GM18858 (cell line): ENCODE measurements around the gene RBM12.
"Not testable (repeated sequence)": the region's sequence is repeated elsewhere in the genome, so short reads cannot be mapped to it uniquely, and the experiment has no call there.

Experiments used
- ATAC-seq: cut with Tn5 transposase; IDR thresholded peaks from one replicate; pipeline ENCODE4 v1.9.1; 2021; ENCODE audit not compliant: unreplicated experiment

Gene RBM12

DNA sequence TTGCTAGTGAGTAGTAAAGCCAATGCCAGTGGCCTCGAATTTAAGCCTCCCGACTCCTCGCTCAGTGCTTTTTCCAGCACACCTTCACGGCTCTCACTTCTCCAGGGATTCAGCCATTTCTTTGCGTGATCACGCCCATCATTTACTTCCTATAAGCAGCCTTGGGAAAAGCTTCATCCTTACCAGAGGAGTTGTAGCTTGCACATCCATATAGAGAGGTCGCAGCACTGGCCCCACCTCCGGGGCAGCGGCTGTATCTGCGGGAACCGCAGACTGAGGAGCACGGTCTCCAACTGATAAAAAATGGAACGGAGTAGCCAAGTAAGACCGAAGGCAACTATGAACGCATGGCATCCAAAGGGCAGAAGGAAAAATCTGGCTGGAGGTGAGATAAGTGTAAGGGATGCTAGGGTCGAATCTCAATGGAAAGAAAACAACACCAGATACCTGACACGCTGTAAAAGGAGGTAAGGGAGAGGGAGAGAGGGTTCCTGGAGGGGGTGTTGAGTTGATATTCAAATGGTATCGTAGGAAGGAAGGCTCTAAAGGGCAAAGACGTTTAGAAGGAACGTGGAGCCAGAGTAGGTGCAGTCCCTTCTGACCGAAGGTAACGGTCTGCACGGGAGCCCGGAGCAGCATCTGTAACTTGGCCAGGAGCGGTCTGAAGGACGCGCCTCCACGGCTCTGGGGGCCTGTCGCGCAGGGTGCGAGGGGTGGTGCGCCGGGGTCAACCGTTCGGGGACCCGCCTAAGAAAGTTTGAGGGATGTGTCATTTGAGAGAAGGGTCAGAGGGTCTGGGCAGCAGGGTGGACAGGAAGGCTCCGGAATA is 33.8 kb upstream of the RBM12 start:
- ATAC-seq: no peak

DNA sequence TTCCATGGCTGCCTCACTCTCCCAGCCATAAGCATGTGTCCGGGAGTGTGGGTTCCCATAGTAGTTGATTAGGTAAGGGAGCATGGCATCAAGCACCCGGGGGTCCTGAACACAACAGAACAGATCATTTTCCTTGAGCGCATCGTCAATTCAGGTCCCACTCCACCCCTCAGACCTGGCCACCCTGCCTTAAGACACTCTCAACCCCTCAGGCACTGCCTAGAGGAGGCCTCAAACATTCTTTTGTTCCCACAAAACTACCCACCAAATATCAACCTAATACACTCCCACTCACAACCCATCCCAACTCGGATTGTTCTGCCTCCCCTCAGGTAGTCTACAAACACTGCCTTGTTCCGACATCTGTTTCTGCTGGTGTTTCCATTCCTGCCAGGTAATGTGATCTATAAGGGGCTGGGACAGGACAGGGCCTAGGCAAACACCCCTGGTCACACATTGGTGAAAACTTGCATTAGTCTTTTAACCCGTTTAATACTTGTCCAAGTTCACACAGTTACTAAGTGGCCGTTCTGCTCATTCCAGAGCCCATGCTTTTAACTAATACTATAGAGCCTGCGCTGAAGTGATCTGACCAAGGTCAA is 33.1 kb upstream of the RBM12 start:
- no peak for ATAC-seq

GRCh38 chr20:35695978-35696377 is 31.3 kb upstream of the RBM12 start:
- no peak for ATAC-seq

- ATAC-seq: no peak
Measured at GRCh38 chr20:35695245-35695749, 30.6 kb upstream of the RBM12 start.

GRCh38 chr20:35690265-35690664 is 25.6 kb upstream of the RBM12 start:
- no peak for ATAC-seq

- ATAC-seq: not testable (repeated sequence)
Measured at GRCh38 chr20:35686872-35687271, 22.2 kb upstream of the RBM12 start.

DNA sequence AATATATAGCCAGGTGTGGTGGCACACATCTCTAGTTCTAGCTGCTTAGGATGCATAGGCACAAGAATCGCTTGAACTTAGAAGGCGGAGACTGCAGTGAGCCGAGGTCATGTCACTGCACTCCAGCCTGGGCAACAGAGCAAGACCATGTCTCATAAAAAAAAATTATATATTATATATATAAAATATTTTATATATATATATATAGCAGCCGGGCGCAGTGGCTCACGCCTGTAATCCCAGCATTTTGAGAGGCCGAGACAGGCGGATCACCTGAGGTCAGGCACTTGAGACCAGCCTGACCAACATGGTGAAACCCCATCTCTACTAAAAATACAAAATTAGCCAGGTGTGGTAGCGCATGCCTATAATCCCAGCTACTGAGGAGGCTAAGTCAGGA is 20.7 kb upstream of the RBM12 start:
- ATAC-seq: not testable (repeated sequence)

- ATAC-seq: no peak
Measured at GRCh38 chr20:35681960-35682359, 17.3 kb upstream of the RBM12 start.

- no peak for ATAC-seq
Measured at GRCh38 chr20:35680452-35681183, 15.9 kb upstream of the RBM12 start.

GRCh38 chr20:35674921-35675320 is 10.2 kb upstream of the RBM12 start:
- ATAC-seq: no peak

DNA sequence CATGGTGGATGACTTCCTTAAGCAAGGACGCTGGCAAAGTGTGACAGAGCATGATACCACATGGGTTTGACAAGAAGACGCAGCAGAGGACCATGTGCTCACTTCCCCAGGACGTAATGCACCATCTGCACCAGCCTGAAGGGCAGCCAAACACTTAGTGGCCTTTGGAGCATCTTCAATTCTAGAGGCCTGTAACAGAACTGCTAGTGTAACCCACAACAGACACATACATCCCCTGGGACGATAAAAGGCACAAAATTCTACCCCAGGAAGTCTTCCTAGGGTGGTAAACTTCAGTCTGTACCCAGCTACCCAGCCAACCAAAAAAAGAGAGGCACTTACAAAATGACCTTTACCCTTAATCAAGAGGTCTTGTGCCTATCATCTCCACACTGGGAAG is 9.2 kb upstream of the RBM12 start:
- ATAC-seq: no peak

DNA sequence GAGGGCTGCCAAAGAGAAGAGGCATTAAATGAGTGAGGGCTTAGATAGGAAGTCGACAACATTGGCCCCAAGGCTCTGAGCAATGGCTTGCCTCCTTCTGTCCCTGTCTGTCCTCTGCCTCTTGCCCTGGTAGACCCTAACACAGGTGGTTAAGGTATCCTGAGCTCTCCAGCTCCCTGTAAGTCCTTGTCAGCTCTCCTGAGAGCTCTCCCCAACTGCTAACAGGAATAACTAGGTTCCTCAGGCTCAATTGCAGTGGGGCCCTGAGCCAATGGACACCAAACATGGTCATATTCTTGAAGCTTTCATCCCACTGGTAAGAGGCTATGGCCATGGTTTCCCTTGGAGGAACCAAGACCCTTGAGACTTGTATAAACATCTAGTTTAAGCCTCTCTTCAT is 5.0 kb upstream of the RBM12 start:
- ATAC-seq: no peak

- ATAC-seq: no peak
Measured at GRCh38 chr20:35669221-35669620, 4.5 kb upstream of the RBM12 start.

DNA sequence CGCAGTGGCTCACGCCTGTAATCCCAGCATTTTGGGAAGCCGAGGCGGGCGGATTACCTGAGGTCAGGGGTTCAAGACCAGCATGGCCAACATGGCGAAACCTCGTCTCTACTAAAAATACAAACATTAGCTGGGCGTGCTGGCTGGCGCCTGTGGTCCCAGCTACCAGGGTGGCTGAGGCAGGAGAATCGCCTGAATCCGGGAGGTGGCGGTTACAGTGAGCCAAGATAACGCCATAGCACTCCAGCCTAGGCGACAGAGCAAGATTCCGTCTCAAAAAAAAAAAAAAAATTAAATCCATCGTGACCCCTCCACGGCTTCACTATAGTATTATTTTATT is 1.2 kb upstream of the RBM12 start:
- ATAC-seq: no peak

DNA sequence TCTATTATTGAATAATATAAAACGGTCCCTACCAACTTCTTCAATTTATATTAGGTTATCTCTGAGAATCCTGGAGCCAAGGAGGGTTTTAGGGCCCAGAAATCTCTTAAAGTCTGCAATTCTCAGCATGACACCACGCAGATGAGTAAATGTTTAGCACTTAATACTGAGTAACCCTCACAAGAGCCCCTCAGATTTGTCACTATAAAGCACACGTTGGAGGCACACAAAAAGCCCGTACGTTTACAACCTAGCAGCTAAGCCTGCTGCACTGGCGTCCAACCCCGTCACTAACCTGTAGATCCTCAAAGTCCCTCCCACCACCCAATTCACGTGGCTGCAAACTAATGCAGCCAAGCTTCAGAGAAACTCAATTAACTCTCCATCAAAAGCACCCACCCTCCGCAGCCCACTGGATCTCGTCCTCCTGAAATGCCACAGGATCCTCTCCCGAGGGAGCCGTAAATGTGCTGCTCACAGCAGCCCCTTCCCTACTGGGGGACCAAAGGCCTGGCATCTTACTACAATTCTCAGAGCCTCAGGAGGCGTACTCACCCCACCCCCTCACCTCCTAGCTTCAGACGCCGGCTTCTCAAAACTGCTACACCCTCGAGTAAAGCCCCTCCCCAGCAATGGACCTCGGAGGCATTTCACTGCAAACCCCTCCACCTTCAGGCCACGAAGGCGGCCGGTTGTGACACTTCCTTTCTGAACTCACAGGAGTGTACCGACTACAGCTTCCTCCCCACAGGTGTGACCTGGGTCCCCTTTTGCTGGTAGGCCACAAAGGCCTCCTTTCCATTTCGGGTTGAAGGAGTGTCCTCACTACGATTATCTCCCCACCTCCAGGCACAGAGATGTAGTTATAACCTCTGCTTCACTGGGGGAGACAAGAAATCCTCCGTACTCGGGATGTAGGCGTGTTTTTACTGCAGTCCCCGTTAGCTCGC is 909 bp downstream of the RBM12 start:
- no peak for ATAC-seq

GRCh38 chr20:35662551-35662950 is 2.1 kb downstream of the RBM12 start:
- ATAC-seq: no peak

DNA sequence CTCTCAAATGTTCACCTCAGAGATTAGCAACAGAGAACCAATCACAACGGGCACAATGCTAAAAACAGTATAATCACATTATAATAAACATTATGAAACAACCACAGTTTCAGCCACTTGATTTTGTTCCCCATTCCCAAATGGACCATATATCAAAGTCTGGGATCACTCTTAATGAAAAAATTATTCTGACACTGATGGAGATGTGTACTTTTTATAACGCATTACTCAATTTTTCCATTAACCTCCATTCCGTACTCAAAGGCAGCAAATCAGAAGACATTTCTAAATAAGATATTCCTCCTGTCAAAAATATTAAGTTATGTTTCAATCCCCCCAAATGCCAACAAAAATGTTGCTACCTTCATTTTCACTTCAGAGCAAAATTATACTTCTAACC is 2.8 kb downstream of the RBM12 start:
- no peak for ATAC-seq

GRCh38 chr20:35661053-35661452 is 3.6 kb downstream of the RBM12 start:
- no peak for ATAC-seq

GRCh38 chr20:35660122-35660937 is 4.4 kb downstream of the RBM12 start:
- ATAC-seq: no peak

- ATAC-seq: no peak
Measured at GRCh38 chr20:35657271-35657670, 7.4 kb downstream of the RBM12 start.
